Heart left ventricle (tissue), 16 donors: Measurements from ENCODE around the gene AP1G1. TPM values are rescaled to one million over a fixed set of nuclear protein-coding genes. Genes with fewer than 3 reads are reported as not detected.
A peak's percentile ranks its signal among the peaks of the same experiment; 100 is the strongest.

Experiments
- ATAC-seq, 4 donors: fragments of 200-7000 bp; cut with Tn5 transposase; one replicate each; pipeline ENCODE4 v1.9.1; 2020 to 2022; ENCODE audit warnings: moderate library complexity in 4 of 4, mild to moderate bottlenecking in 3 of 4, moderate number of reproducible peaks in 1 of 4
- DNase-seq, 5 donors: peaks; one replicate each; pipeline ENCODE4 v3.0.0-alpha.2; 2020
- H3K27ac ChIP-seq, 12 donors: fragments of 200-600 bp; sonication (generic) in 4 of 12; one replicate each; pipeline versions ENCODE4 v1.5.0 to v1.8.0; 2016 to 2022; ENCODE audit warnings: mild to moderate bottlenecking in 2 of 12
- H3K27me3 ChIP-seq, 9 donors: fragments of 200-600 bp; sonication (generic) in 2 of 9; one replicate each; pipeline versions ENCODE4 v1.5.1 to v1.8.0; 2016 to 2022; ENCODE audit warnings: mild to moderate bottlenecking in 3 of 9
- H3K36me3 ChIP-seq, 9 donors: fragments of 200-600 bp; sonication (generic) in 2 of 9; one replicate each; pipeline versions ENCODE4 v1.5.0 to v1.8.0; 2018 to 2022; ENCODE audit warnings: mild to moderate bottlenecking in 2 of 9
- H3K4me1 ChIP-seq, 12 donors: fragments of 200-600 bp; sonication (generic) in 4 of 12; one replicate each; pipeline versions ENCODE4 v1.5.0 to v1.8.0; 2016 to 2022; ENCODE audit warnings: mild to moderate bottlenecking in 3 of 12
- H3K4me3 ChIP-seq, 12 donors: fragments of 200-600 bp; sonication (generic) in 4 of 12; one replicate each; pipeline versions ENCODE4 v1.5.0 to v1.8.0; 2017 to 2022; ENCODE audit warnings: mild to moderate bottlenecking in 9 of 12, moderate library complexity in 4 of 12
- H3K9me3 ChIP-seq, 12 donors: fragments of 200-600 bp; sonication (generic) in 4 of 12; one replicate each; pipeline versions ENCODE4 v1.5.0 to v1.8.0; 2016 to 2022; ENCODE audit warnings: mild to moderate bottlenecking in 1 of 12
- POLR2A ChIP-seq, 2 donors: fragments of 450-650 bp; IDR thresholded peaks; one replicate each; pipeline ENCODE4 v1.6.1; 2017; ENCODE audit warnings: antibody characterized with exemption in 2 of 2, mild to moderate bottlenecking in 2 of 2, moderate library complexity in 2 of 2
- WGBS, 4 donors: extraction: QIAGEN DNeasy Blood & Tissue Kit in 2 of 4; methylation state at CpG; one replicate each; pipeline versions ENCODE4 v1.1.5 to v1.1.7; 2013 to 2018; 5-methylcytosine and 5-hydroxymethylcytosine counted together
- intact Hi-C, 10 donors: fragments of 100-400 bp; cut with DNase I; formaldehyde crosslinking; loops; one replicate each; pipeline versions ENCODE4 v1.11.1 to v1.14.2; 2022
- polyA plus RNA-seq, 2 donors: library from polyadenylated mRNA; stranded (reverse); fragments of 200-250 nt; gene quantifications; one replicate each; pipeline ENCODE4 v1.2.3, GENCODE V29; 2013
- total RNA-seq, 9 donors: library from RNA; depleted of rRNA in 2 of 9; stranded (reverse); fragments of >200 nt in 2 of 9; fragmentation: NEBNext Ultra II Directional in 3 of 9; extraction: Animal tissue kit (Norgen Biotek cat#: 25700) in 3 of 9; gene quantifications; one replicate each; pipeline versions ENCODE4 v1.1.0 to v1.2.4, GENCODE V29; 2016 to 2023
- TF ChIP-seq, protein P1 (sequence below), 12 donors: fragments of 200-600 bp; sonication (generic) in 4 of 12; IDR thresholded peaks; one replicate each; pipeline versions ENCODE4 v1.5.0 to v1.8.0; 2018 to 2022; ENCODE audit warnings: antibody characterized with exemption in 12 of 12, mild to moderate bottlenecking in 5 of 12
- donor health status: ischemic (EF 13 %, LVEDD 7.1; RV severe dilation, severe dysfunction).
- donor health status: healthy with polysubstance abuse.
- donor health status: DM: no; HTN: yes; CAD: no.
- donor health status: DM: no; HTN: no; CAD: no.
- donor health status: ischemic (EF 25% LVEDD 6.9; RV normal size, moderate dysfunction).
- donor health status: ischemic (EF 25% LVEDD 5.7; RV mildly dilated, moderate dysfunction).
- donor health status: healthy.
- donor health status: DM: yes; HTN: yes; CAD: no.
- donor health status: ischemic (EF 35%, LVEDD 5.7; RV mildly dilated, moderate dysfunction).
- donor health status: nonischemic (EF 11% LVEDD 7.7; RV severe dilation, severe dysfunction).
- donor health status: DM: yes; HTN: yes; CAD: no.
- donor health status: PGD.
- donor health status: ischemic (EF 29% LVEDD 5.4; RV normal size, mild dysfunction).
- donor health status: nonischemic (EF 23%, LVEDD 6.1; RV moderate dilation, normal function).

The AP1G1 gene
- total and polyA plus RNA-seq, 11 donors = 10.5 to 60.5 (median 36.4) TPM

DNA sequence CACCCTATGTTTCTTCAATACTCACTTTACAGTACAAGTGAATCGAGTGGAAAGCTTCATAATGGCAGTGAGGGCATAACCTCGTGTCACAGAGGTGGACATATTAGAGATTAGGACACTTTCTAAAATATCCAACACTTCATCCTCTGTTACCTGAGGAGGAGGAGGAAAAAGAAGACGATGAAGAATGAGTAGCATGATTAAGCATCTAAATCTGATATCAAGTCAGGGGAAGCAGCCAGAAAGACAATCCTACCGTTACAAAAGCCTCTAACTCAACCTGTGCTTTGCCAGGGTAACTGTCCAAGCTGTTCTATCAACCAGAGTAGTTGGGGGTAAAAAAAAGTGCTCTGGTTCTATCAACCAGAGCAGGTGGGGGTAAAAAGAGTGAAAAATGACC, 60.4 kb downstream of the AP1G1 start:
- no peak overlapping the region for H3K27ac ChIP-seq
- intact Hi-C loops = loop anchor here in 1 of 10 donors (10.0 kb wide), 1 partner anchor 263 kb away; the partner anchor contains the start of gene ZNF19
- WGBS, 4 donors = 84 to 92% (median 86%) methylated on average over 4 of the region's 4 CpGs
- peaks cover 0 to 5% (median 0%) of the 10 kb centered on the region in 12 donors for H3K4me1 ChIP-seq
- TF ChIP-seq, protein P1, sequence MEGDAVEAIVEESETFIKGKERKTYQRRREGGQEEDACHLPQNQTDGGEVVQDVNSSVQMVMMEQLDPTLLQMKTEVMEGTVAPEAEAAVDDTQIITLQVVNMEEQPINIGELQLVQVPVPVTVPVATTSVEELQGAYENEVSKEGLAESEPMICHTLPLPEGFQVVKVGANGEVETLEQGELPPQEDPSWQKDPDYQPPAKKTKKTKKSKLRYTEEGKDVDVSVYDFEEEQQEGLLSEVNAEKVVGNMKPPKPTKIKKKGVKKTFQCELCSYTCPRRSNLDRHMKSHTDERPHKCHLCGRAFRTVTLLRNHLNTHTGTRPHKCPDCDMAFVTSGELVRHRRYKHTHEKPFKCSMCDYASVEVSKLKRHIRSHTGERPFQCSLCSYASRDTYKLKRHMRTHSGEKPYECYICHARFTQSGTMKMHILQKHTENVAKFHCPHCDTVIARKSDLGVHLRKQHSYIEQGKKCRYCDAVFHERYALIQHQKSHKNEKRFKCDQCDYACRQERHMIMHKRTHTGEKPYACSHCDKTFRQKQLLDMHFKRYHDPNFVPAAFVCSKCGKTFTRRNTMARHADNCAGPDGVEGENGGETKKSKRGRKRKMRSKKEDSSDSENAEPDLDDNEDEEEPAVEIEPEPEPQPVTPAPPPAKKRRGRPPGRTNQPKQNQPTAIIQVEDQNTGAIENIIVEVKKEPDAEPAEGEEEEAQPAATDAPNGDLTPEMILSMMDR (IDR thresholded peaks at IDR 0.05) = no peak
- no peak for TF ChIP-seq POLR2A (IDR thresholded peaks at IDR 0.05)
- H3K36me3 ChIP-seq = peaks cover 6 to 100% (median 80%) of the 10 kb centered on the region in 9 donors
- H3K4me3 ChIP-seq = no peak overlapping the region
- no peaks in the 10 kb centered on the region for H3K9me3 ChIP-seq
- ATAC-seq = no peak
- DNase-seq = no peak
- no peaks in the 10 kb centered on the region for H3K27me3 ChIP-seq

DNA sequence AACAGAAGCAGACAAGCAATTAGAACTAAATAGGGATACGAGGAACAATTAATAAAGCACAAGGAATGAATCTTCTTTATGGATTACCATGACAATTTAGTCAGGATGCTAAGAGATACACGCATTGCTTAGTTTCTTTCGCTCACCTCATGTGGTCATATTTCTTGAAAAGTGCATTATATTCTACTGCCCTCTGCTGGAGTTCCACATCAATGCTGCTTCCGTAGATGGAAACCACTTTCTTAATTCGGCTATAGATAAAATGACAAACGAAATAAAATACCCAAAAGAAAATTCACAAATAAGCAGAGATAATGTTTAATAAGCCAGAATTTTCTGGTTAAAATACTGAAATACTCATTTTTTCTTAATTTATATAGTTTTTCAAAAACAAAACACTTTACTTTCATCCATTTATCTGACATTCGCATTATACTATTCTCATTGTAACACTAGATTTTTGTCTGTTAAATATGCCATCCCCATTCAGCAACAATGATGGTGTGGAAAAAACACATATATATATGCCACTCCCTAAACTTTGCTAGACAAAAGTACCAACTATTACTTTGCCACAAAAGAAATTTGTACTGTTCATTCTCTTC, 62.1 kb downstream of the AP1G1 start:
- no peak overlapping the region for H3K27ac ChIP-seq
- whole genome bisulfite sequencing, 4 donors = 56 to 65% (median 58%) methylated on average over 7 of the region's 7 CpGs
- H3K27me3 ChIP-seq = no peaks in the 10 kb centered on the region
- peaks cover 6 to 100% (median 86%) of the 10 kb centered on the region in 9 donors for H3K36me3 ChIP-seq
- no peak overlapping the region for H3K4me3 ChIP-seq
- intact Hi-C loops = loop anchor here in 1 of 10 donors (10.0 kb wide), 1 partner anchor 262 kb away; the partner anchor contains the start of gene ZNF19
- peaks cover 0 to 5% (median 0%) of the 10 kb centered on the region in 12 donors for H3K4me1 ChIP-seq
- no peaks in the 10 kb centered on the region for H3K9me3 ChIP-seq
- no peak for DNase-seq
- no peak for ATAC-seq
- TF ChIP-seq, protein P1 (IDR thresholded peaks at IDR 0.05) = peak; percentile 55 to 81 (median 66)
- no peak for TF ChIP-seq POLR2A (IDR thresholded peaks at IDR 0.05)

DNA sequence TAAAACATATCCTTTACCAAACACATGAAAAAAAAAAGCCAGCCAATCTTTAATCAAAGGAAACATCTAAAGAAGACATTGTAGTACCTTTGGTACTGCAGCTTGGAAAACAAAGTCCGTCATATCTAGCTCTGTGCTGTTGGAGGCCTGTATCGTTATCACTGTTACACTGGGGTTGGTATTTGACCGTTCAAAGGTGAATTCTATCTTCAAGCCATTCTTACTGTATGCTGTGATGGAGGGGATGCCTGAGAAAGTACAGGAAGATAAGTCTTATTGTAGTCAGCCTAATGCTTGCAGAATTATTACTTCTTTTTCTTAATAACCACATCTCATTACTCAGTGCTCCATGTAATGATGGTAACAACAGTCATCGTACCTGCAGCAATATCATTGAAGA, 69.8 kb downstream of the AP1G1 start:
- no peak overlapping the region for H3K4me3 ChIP-seq
- intact Hi-C loops = no loop called here
- H3K27ac ChIP-seq = no peak overlapping the region
- H3K36me3 ChIP-seq = peaks cover 0 to 100% (median 85%) of the 10 kb centered on the region in 9 donors
- H3K4me1 ChIP-seq = peaks cover 0 to 5% (median 0%) of the 10 kb centered on the region in 12 donors
- no peak for TF ChIP-seq POLR2A (IDR thresholded peaks at IDR 0.05)
- TF ChIP-seq, protein P1 (IDR thresholded peaks at IDR 0.05) = no peak
- DNase-seq (no peak), ATAC-seq (no peak)
- no peaks in the 10 kb centered on the region for H3K9me3 ChIP-seq
- no peaks in the 10 kb centered on the region for H3K27me3 ChIP-seq
- 78 to 91% (median 83%) methylated on average over 4 of the region's 4 CpGs for WGBS, 4 donors

DNA sequence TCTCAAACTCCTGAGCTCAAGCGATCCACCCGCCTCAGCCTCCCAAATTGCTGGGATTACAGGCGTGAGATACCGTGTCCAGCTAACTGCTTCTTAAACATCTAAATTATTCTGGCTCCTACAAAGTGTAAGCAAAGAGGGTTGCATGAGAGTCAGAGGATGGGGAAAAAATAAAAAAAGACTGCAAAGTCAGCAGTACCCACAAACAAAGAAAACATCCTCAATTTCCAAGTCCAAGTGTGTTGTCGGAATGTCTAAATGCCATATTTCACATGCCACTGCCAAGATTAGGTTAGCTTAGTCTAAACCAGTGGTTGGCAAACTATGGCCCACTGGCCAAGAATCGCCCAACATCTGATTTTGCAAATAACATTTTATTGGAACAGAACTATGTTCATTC, 71.1 kb downstream of the AP1G1 start:
- DNase-seq = no peak
- intact Hi-C loops = no loop called here

More for the DNA sequence above, 71.1 kb downstream of the AP1G1 start:
- 97 to 99% (median 98%) methylated on average over 6 of the region's 6 CpGs for WGBS, 4 donors
- no peaks in the 10 kb centered on the region for H3K4me1 ChIP-seq
- H3K4me3 ChIP-seq = no peak overlapping the region
- H3K36me3 ChIP-seq = peaks cover 0 to 100% (median 85%) of the 10 kb centered on the region in 9 donors
- no peaks in the 10 kb centered on the region for H3K9me3 ChIP-seq
- TF ChIP-seq, protein P1 (IDR thresholded peaks at IDR 0.05) = no peak
- TF ChIP-seq POLR2A (IDR thresholded peaks at IDR 0.05) = no peak
- H3K27me3 ChIP-seq = no peaks in the 10 kb centered on the region
- H3K27ac ChIP-seq = no peak overlapping the region
- no peak for ATAC-seq
